ENCODE results near the gene YPEL4.

- no peak for TF ChIP-seq EZH2 (IDR thresholded peaks at IDR 0.05; ENCODE audit: borderline replicate concordance, low read length)
- TF ChIP-seq, protein P1, sequence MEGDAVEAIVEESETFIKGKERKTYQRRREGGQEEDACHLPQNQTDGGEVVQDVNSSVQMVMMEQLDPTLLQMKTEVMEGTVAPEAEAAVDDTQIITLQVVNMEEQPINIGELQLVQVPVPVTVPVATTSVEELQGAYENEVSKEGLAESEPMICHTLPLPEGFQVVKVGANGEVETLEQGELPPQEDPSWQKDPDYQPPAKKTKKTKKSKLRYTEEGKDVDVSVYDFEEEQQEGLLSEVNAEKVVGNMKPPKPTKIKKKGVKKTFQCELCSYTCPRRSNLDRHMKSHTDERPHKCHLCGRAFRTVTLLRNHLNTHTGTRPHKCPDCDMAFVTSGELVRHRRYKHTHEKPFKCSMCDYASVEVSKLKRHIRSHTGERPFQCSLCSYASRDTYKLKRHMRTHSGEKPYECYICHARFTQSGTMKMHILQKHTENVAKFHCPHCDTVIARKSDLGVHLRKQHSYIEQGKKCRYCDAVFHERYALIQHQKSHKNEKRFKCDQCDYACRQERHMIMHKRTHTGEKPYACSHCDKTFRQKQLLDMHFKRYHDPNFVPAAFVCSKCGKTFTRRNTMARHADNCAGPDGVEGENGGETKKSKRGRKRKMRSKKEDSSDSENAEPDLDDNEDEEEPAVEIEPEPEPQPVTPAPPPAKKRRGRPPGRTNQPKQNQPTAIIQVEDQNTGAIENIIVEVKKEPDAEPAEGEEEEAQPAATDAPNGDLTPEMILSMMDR (conservative IDR thresholded peaks at IDR 0.05 in 1 of 2, IDR thresholded peaks at IDR 0.05 in 1 of 2; ENCODE audit: extremely low read depth in 1 of 2, insufficient read depth in 1 of 2, low read depth in 1 of 2, low read length in 2 of 2), result peak; percentile 30 to 36
Observed at GRCh38 chr11:57619331-57619730, 30.4 kb downstream of the YPEL4 start.
